ENCODE results near the gene KTN1.

The KTN1 gene

DNA sequence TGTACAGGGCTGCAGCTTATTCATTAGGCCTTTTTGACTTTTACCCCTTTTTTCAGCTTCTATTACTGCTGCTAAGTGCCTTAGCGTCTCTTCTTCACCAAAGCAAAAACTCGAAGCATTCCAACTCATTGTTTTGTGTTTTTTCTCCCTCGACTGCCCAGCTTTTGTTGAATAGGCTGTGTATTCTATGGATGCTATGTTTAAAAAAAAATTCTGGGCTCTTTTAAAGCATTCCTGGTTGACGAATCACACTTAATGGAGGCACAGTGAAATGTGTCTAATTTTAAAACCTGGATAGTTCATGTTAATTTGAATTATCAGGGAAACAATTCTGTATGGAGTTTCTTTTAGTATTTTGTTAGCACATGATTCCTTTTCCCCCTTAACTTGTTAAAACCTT, 29.7 kb downstream of the KTN1 start:
- FAIRE-seq (no peak), DNase-seq (ENCODE audit: low spot score) (peak; percentile 37)

DNA sequence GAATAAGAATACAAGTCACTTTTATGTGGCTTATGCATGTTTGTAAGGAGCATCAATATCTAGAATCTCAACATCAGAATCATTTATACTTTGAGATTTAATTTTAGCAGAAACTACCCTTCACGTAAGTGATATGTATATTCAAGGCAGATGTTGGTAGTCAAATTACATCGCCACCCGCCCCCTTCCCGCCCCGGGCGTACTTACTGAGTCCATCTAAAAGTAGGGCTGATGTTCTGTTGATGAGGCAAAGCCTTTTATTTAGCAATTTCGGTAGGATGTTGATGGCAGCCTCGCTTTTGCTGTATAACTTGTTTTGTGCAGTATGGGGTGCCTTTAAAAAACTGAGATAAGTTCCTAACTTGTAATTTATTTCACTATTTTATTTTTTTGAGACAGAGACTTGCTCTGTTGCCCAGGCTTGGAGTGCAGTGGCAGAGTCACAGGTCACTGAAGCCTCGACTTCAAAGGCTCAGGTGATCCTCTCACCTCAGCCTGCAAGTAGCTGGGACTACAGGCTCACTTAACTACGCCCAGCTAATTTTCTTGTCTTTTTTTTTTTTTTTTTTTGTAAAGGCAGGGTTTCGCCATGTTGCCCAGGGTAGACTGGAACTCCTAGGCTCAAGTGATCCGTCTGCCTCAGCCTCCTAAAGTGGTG, 30.8 kb downstream of the KTN1 start:
- no peak for DNase-seq (ENCODE audit: low spot score)
- no peak for FAIRE-seq

DNA sequence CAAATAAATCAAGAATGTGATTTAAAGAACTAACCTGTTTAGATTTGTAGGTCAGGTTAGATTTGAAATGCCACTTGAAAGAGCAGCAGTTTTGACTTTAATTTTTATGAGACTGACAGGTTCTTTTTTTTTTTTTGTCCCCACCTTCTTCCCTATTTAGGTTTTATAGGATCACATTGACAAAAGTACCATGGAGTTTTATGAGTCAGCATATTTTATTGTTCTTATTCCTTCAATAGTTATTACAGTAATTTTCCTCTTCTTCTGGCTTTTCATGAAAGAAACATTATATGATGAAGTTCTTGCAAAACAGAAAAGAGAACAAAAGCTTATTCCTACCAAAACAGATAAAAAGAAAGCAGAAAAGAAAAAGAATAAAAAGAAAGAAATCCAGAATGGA, 31.9 kb downstream of the KTN1 start:
- no peak for DNase-seq (ENCODE audit: low spot score)

DNA sequence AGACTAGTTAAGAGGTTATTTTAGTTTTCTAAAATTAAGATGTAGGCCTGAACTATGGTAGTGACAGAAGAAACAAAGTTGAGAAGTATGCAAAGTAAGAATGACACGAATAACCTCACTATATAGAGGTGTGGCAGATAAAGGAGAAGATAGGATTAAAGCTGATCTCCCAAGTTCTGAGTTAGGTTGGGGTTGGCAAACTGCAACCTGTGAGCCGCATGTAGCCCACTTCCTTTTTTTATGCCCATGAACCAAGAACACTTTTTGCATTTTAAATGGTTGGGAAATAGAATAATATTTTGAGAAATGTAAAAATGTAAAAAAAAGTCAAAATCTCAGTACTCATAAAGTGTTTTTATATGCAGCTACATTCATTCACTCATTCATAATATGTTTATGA, 34.3 kb downstream of the KTN1 start:
- no peak for DNase-seq (ENCODE audit: low spot score)
- no peak for FAIRE-seq

More for the DNA sequence above, 31.9 kb downstream of the KTN1 start:
- no peak for FAIRE-seq

DNA sequence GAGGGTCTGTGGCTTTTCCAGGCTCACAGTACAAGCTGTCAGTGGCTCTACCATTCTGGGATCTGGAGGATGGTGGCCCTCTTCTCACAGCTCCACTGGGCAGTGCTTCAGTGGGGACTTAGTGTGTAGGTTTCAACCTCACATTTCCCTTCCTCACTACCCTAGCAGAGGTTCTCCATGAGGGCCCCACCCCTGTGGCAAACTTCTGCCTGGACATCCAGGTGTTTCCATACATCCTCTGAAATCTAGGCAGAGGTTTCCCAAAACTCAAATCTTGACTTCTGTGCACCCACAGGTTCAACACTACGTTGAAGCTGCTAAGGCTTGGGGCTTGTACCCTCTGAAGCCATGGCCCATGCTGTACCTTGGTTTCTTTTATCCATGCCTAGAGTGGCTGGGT, 40.3 kb downstream of the KTN1 start:
- DNase-seq (ENCODE audit: low spot score) (no peak), FAIRE-seq (no peak)

DNA sequence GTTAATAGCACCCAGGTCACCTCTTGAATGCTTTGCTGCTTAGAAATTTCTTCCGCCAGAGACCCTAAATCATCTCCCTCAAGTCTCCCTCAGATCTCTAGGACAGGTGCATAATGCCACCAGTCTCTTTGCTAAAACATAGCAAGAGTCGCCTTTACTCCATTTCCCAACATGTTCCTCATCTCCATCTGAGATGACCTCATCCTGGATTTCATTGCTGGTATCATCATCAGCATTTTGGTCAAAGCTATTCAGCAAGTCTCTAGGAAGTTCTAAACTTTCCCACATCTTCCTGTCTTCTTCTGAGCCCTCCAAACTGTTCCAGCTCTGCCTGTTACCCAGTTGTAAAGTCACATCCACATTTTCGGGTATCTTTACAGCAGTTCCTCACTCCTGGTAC, 41.0 kb downstream of the KTN1 start:
- DNase-seq (ENCODE audit: low spot score) (no peak), FAIRE-seq (peak; percentile 65)

DNA sequence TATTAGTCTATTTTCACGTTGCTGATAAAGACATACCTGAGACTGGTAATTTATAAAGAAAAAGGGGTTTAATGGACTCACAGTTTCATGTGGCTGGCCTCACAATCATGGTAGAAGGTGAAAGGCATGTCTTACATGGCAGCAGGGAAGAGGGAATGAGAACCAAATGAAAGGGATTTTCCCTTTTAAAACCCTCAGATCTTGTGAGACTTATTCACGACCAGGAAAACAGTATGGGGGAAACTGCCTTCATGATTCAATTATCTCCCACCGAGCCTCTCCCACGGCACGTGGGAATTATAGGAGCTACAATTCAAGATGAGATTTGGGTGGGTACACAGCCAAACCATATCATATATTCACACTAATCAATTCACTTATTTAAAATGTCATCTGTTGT, 41.4 kb downstream of the KTN1 start:
- DNase-seq (ENCODE audit: low spot score): no peak
- FAIRE-seq: no peak

DNA sequence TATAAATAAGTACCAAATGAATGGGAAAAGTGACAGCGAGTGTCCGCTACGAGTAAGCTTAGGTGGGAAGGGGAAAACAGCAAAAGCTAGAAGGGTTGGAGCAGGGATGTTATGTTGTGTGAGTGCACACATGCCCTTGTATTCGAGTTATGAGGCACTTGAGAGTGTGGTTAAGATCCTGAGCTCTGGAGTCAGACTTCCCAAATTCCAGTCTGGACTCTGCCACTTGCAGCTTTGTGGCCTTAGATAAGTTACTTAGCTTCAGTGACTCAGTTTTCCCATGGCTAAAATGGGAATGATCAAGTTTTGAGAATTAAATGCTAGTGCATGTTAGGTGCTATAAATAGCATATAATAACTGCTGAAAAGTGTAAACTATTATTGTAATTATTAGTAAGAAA, 44.9 kb downstream of the KTN1 start:
- FAIRE-seq (no peak), DNase-seq (ENCODE audit: low spot score) (no peak)

DNA sequence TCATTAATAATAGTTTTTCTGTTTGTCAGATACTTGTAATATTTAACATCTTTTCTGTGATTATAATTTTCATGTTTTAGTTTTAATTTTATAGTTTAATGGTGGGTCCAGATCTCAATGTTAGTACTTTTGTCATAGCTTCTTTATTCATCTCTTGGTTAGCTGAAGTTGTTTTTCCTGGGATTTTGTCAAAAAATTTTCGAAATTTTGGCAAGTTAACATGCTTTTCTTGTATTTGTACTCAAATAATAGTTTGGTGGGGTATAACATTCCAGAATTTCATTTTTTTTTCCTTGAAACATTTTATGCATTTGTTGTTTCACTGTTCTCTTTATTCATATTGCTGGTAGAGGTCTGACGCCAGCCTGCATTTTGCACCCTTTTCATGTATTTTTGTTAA, 45.5 kb downstream of the KTN1 start:
- DNase-seq (ENCODE audit: low spot score) (no peak), FAIRE-seq (no peak)

DNA sequence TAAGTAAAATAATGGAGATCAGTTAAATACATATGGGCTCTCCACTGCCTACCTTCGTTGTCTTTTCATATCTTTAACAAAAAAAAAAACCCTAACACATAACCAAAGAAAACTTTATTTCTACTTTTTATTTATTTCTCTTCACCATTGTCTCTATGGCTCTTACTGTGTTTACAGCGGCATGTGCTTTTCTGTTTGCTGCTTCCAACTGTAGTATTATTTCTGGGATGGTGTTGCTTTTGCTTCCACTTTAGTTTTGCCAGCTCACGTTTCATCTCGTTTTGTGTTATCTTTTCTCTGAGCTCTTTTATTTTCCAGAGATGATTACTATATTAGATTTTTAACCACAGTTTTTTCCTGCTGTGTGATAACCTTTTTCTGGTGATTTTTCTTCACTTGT, 46.1 kb downstream of the KTN1 start:
- no peak for DNase-seq (ENCODE audit: low spot score)
- no peak for FAIRE-seq

DNA sequence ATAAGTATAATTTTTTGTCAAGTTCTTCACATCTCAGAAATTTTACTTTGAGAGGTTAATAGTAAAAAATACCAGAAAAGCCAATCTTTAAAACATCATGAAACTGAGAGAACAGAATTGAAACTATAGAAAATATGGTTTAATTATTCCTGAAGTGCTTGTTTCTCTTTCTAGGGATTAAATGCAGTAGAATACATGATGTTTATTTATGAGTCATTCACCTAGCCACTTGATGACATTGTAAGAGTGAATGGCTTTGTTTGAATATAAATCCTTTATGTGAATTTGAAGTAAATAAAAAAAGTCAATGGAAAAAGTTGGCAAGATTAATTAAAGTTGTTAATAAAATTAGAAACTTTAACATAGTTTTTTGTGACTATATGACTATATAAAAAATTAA, 48.4 kb downstream of the KTN1 start:
- DNase-seq (ENCODE audit: low spot score) (no peak), FAIRE-seq (no peak)

DNA sequence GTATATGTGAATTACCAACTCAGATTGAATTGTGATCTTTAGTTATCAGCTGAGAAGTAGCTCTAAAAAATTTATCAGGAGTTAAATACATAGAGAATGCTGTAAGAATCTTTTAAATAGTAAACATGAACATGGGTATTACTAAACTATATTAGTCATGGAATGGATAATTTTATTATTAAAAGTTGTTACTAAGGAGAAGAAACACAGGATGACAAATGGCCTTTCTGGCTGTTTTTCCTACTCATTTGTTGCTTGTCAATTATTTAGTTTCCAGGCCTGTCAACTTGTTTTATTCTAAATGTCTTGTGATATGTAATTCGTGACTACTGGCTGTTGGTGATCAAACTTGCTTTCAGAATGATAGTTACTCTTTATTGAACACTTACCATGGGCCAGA, 58.7 kb downstream of the KTN1 start:
- no peak for FAIRE-seq
- DNase-seq (ENCODE audit: low spot score): no peak

DNA sequence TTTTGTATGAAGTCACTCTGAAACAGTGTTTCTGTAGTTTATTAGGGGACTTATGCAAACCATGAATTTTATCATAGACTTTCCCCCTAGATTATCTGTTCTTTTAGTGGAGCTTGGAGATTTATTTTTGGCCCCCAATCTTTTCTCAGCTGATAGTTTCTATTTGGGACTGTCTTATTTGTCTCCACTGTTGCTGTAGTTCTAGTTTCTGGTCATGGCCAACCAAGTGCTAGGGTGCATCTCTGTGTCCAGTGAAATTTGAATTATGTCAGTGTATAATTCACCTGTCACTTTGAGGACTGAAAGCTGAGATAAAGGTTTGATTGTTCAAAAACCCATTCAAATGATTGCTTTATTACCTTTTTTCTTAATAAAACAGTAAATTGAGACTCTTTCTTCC, 61.3 kb downstream of the KTN1 start:
- DNase-seq (ENCODE audit: low spot score) (no peak), FAIRE-seq (no peak)

DNA sequence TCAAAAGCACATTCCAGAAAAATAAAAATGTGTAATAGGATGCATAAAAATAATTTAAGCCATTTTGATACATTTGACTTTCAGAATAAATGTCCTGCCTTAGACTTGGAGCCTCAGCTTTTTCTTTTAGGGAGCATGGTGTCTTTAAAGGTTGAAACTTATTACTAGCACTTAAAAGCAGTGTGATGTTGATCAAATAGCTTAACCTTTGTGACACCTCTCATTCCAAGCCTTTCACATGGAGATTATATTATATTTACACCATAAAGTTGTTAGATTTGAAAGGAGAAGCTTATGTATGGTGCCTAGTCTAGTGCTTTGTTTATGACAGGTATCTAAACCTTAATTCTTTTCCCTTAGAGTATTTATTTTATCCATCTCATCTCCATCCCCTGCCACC, 61.9 kb downstream of the KTN1 start:
- FAIRE-seq (no peak), DNase-seq (ENCODE audit: low spot score) (no peak)

DNA sequence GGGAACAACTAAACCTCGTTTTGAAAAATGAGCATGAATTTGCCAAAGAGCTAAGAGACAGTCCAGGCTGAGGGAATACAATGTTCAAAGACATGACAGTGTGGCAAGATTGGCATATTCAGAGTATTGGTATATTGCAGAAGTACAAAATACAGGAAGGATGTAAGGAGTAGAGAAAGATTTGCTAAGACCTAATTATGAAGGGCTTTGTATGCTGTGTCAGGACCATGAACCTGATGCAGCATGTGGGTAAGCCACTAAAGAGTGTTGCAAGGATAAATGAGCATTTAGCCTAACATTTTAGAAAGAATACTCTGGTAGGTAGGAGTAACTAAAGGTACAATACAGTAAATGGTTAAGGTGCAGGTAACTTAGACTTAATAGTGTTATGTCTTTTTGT, 65.1 kb downstream of the KTN1 start:
- peak; percentile 77 for FAIRE-seq
- DNase-seq (ENCODE audit: low spot score): no peak

DNA sequence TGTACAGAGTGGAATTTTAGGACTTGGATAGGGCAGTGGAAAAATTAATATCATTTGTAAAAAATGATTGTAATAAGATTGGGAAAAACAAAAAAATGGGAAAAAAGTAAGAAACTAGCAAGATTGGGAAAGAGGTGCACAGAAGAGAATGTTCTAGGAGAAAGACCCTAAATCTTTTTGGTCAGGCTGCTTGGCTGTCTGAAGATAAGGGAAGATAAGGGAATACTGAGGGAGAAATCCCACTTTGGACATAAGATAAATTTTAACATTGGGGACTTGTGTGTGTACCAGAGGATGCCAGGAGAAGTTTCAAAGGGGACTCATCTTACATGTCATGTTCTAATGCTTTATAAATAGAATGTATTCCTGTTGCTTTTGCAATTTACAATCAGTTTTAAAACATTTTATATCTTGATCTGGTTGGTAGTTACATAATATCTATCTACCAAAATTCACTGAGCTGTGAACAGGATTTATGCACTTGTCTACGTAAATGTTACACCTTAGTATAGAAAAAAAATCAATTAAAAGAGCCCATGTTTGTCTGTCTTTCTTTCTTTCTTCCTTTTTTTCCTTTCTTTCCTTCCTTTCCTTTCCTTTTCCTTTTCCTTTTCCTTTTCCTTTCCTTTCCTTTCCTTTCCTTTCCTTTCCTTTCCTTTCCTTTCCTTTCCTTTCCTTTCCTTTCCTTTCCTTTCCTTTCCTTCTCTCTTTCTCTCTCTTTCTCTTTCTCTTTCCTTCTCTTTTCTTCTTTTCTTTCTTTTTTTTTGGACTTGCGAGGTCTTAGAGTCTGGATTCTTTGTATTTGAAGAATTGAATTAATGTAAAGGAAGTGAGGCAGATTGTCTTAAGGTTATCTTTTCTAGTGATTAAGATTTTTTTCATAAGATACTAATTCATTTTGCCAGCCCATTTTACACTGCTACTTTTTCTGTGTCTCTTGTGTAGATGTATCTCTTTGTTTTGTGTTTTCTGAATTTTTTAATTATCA, 66.1 kb downstream of the KTN1 start:
- no peak for FAIRE-seq
- no peak for DNase-seq (ENCODE audit: low spot score)

DNA sequence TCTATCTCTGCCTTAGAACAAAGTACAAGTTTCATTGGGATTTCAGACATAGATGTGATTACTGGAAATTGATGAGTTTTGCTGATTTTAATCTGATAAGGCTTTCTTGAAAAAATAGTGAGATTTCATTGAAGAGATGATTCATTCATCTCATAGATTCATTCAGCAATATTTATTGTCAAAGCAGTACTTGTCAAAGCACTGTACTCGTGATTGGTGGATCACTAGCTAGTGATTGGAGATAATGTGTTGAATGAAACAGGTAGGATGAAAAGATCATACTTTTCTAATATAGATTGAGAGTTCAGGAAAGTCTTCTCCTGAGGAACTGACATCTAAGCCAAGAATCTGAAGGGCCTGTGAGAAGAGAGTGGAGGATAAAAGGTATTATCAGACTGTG, 71.0 kb downstream of the KTN1 start:
- FAIRE-seq (no peak), DNase-seq (ENCODE audit: low spot score) (no peak)

DNA sequence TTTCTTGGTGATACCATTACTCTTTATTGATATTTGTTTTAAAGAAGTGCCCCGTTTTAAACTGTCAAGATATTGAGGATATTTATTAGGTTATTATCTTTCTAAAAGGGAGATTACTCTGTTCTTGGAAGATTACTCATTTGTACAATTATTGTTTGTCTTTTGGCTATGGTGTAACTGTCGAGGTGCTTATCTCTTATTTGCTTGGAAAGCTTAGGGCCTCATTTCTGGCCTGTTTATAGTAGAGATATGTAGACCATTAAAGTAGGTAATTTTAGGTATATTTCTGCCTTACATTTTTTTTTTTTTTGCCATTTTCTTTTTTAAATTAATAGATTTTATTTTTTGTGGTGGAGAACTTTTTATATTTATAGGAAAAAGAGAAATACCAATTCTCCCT, 74.2 kb downstream of the KTN1 start:
- DNase-seq (ENCODE audit: low spot score) (no peak), FAIRE-seq (no peak)

DNA sequence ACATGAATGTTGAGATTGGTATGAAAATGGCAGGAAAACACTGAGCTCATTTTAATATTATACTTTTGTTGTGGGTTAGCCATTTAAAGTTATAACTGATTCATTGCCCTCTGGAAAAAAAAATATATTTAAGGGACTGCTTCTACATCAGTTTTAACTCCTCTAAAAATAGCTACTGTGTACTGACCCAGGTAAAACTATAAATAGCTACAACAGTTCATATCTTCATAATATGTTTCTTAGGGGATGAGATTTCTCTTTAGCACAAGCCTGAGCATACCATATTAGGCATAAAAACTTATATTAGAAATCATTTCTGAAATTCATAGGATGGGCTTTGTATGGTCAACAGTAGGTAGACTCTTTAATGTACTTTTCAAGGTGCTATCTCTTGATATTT, 81.0 kb downstream of the KTN1 start:
- FAIRE-seq: no peak
- no peak for DNase-seq (ENCODE audit: low spot score)

DNA sequence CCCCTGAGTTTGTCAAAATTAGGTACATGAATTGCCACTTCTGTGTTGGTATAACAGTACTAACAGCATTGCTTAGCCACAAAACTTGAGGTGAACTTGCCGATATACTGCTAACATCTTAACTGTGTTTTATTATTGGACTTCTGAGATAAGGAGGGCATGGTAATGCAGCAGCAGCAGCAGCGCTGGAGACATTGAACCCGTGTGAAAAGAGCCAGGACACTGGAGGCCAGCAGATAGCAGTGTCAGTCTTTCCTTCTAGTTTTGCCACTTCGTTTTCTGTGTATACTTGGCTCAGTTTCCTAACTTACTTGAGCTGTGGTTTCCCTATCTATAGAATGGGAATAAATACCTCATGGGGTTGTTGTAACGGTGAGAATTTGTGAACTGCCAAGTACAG, 82.7 kb downstream of the KTN1 start:
- DNase-seq (ENCODE audit: low spot score): no peak
- FAIRE-seq: peak; percentile 44

DNA sequence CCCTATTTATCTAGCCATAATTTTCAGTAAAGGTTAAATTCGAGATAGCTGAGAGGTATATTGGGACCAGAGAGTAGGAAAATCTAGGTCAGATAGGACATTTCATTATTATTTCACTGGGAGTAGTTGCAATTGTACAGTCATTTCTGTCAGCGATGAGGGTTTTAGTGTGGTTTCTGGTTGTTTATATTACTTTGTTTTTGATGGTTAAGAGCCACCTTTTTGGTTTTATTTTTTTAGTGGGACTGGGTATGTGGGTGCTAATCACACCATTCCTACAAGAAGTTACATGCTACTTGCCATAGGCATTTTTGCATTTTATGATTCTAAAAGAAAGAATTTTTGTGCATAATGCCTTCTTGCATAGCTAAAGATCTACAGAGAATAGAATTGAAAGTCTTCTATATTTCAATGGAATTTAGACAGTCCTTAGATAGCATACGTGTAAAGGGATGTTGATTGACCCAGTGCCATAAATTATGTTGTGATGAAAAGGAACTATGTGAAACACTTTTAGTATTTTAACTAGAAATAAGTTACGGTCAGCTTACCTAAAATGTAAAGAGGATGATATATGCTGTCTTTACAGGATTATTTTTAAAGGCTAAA, 85.2 kb downstream of the KTN1 start:
- FAIRE-seq: peak; percentile 50
- no peak for DNase-seq (ENCODE audit: low spot score)

DNA sequence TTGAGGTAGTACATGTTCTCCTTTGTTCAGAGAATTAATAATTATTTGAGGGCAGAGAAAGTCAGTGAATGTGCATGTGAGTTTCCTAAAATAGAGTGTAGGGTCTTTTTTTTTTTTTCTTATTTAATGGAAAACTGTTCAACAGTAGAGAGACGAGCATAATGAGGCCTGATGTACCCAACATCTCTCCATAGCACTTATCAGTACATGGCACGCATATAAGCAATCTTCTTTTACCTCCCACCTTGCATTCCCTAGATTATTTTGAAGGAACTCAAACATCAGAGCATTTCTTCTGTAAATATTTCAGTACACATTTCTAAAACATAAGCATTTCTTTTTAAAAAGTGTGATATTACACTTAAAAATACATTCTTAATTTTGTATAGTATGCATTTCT, 87.8 kb downstream of the KTN1 start:
- DNase-seq (ENCODE audit: low spot score): no peak
- FAIRE-seq: no peak
